ENCODE data around the gene CASKIN2.

CASKIN2 gene

GRCh38 chr17:75504347-75505151, 10.8 kb downstream of the CASKIN2 start:
- DNase-seq (ENCODE audit: low spot score), result no peak

GRCh38 chr17:75503976-75504346, 11.4 kb downstream of the CASKIN2 start:
- no peak for DNase-seq (ENCODE audit: low spot score)

- DNase-seq (ENCODE audit: low spot score), result no peak
Observed at GRCh38 chr17:75503337-75503950, 11.9 kb downstream of the CASKIN2 start.

- no peak for DNase-seq (ENCODE audit: low spot score)
Observed at GRCh38 chr17:75502721-75503329, 12.5 kb downstream of the CASKIN2 start.

- no peak for DNase-seq (ENCODE audit: low spot score)
Observed at GRCh38 chr17:75502072-75502720, 13.1 kb downstream of the CASKIN2 start.

GRCh38 chr17:75501378-75502071, 13.8 kb downstream of the CASKIN2 start:
- DNase-seq (ENCODE audit: low spot score), result no peak

GRCh38 chr17:75500419-75501216, 14.7 kb downstream of the CASKIN2 start:
- DNase-seq (ENCODE audit: low spot score), result no peak

- DNase-seq (ENCODE audit: low spot score), result no peak
Observed at GRCh38 chr17:75499313-75500022, 15.9 kb downstream of the CASKIN2 start.

GRCh38 chr17:75498726-75499213, 16.6 kb downstream of the CASKIN2 start:
- no peak for DNase-seq (ENCODE audit: low spot score)

GRCh38 chr17:75498039-75498725, 17.2 kb downstream of the CASKIN2 start:
- DNase-seq (ENCODE audit: low spot score), result no peak

GRCh38 chr17:75496005-75496404, 19.3 kb downstream of the CASKIN2 start:
- no peak for DNase-seq (ENCODE audit: low spot score)

GRCh38 chr17:75494326-75494877, 20.9 kb downstream of the CASKIN2 start:
- no peak for DNase-seq (ENCODE audit: low spot score)

GRCh38 chr17:75493476-75494129, 21.7 kb downstream of the CASKIN2 start:
- DNase-seq (ENCODE audit: low spot score), result no peak

GRCh38 chr17:75492555-75493168, 22.7 kb downstream of the CASKIN2 start:
- DNase-seq (ENCODE audit: low spot score), result no peak

GRCh38 chr17:75491680-75492079, 23.7 kb downstream of the CASKIN2 start:
- DNase-seq (ENCODE audit: low spot score), result no peak

GRCh38 chr17:75490953-75491649, 24.2 kb downstream of the CASKIN2 start:
- DNase-seq (ENCODE audit: low spot score), result no peak

- DNase-seq (ENCODE audit: low spot score), result no peak
Observed at GRCh38 chr17:75490173-75490743, 25.1 kb downstream of the CASKIN2 start.
